K562 (cell line): ENCODE measurements around the gene WDFY2.

Experiments
- CTCF ChIP-seq, 3 experiments: IDR thresholded peaks in 2 of 3; conservative IDR thresholded peaks in 1 of 3; 2 replicates each; pipeline ENCODE4 v1.5.1; 2011 to 2012; ENCODE audit warnings: low read length in 3 of 3, mild to moderate bottlenecking in 3 of 3, control low read depth in 2 of 3, improper control_type of control experiment in 1 of 3, inconsistent platforms in 1 of 3, low read depth in 1 of 3, mixed read lengths in 1 of 3, moderate library complexity in 1 of 3; ENCODE audit not compliant: insufficient read depth in 2 of 3
- ELK1 ChIP-seq: sonication (generic); formaldehyde crosslinking; IDR thresholded peaks from 2 replicates; pipeline ENCODE4 v1.8.1; 2022; ENCODE audit warnings: missing genetic modification reagents
- JUNB ChIP-seq: fragments of 450-650 bp; formaldehyde crosslinking; conservative IDR thresholded peaks from 2 replicates; pipeline ENCODE4 v1.4.0; 2020; ENCODE audit warnings: mild to moderate bottlenecking
- KDM1A ChIP-seq, 2 experiments: fragments of 450-650 bp; IDR thresholded peaks; 2 replicates each; pipeline ENCODE4 v1.6.1; 2016; ENCODE audit warnings: mild to moderate bottlenecking in 2 of 2
- MAX ChIP-seq: sonication (generic); formaldehyde crosslinking; IDR thresholded peaks from 2 replicates; pipeline ENCODE4 v1.9.0; 2022; ENCODE audit warnings: mild to moderate bottlenecking, missing genetic modification reagents
- POLR2A ChIP-seq: fragments of 450-650 bp; conservative IDR thresholded peaks from 2 replicates; pipeline ENCODE4 v1.6.1; 2016
- POLR2AphosphoS5 ChIP-seq: IDR thresholded peaks from 2 replicates; pipeline ENCODE4 v1.6.1; 2011; ENCODE audit warnings: mild to moderate bottlenecking, low read depth, low read length, moderate library complexity; ENCODE audit not compliant: control insufficient read depth, insufficient read depth
- RAD21 ChIP-seq, 2 experiments: fragments of 250-450 bp in 1 of 2; fragments of 450-650 bp in 1 of 2; sonication (Bioruptor Pico) in 1 of 2; formaldehyde crosslinking in 1 of 2; IDR thresholded peaks in 1 of 2; conservative IDR thresholded peaks in 1 of 2; 2 replicates each; pipeline versions ENCODE4 v1.4.0 to v1.8.0; 2020 to 2022; ENCODE audit warnings: mild to moderate bottlenecking in 2 of 2, moderate library complexity in 1 of 2
- RB1 ChIP-seq: fragments of 450-650 bp; IDR thresholded peaks from 2 replicates; pipeline ENCODE4 v1.6.1; 2017; ENCODE audit warnings: low read depth, mild to moderate bottlenecking
- RREB1 ChIP-seq: fragments of 250-450 bp; sonication (Bioruptor Pico); IDR thresholded peaks from 2 replicates; pipeline ENCODE4 v1.4.0; 2020
- SIN3A ChIP-seq, 2 experiments: fragments of 150-350 bp in 1 of 2; IDR thresholded peaks; 2 replicates each; pipeline ENCODE4 v1.6.1; 2011 to 2016; ENCODE audit warnings: borderline replicate concordance in 2 of 2, low read depth in 2 of 2, low read length in 2 of 2, mild to moderate bottlenecking in 2 of 2, moderate library complexity in 2 of 2; ENCODE audit not compliant: control insufficient read depth in 1 of 2
- STAG1 ChIP-seq: sonication (generic); formaldehyde crosslinking; IDR thresholded peaks from 2 replicates; pipeline ENCODE4 v1.5.0; 2020; ENCODE audit warnings: missing genetic modification reagents, borderline replicate concordance
- ZFX ChIP-seq: sonication (generic); formaldehyde crosslinking; IDR thresholded peaks from 2 replicates; pipeline ENCODE4 v1.8.0; 2022; ENCODE audit warnings: mild to moderate bottlenecking, missing genetic modification reagents, moderate library complexity
- ZNF449 ChIP-seq: fragments of 250-450 bp; sonication (Bioruptor Pico); IDR thresholded peaks from 2 replicates; pipeline ENCODE4 v1.8.0; 2022; ENCODE audit warnings: moderate library complexity, mild to moderate bottlenecking, inconsistent platforms

- no peak for TF ChIP-seq POLR2AphosphoS5
- no peak for TF ChIP-seq RREB1 (CRISPR knock-in tag)
- no peak for TF ChIP-seq RAD21 (CRISPR knock-in tag; conservative IDR thresholded peaks at IDR 0.05 in 1 of 2, IDR thresholded peaks at IDR 0.05 in 1 of 2)
- no peak for TF ChIP-seq STAG1 (CRISPR knock-in tag)
- TF ChIP-seq CTCF (IDR thresholded peaks at IDR 0.05 in 2 of 3, conservative IDR thresholded peaks at IDR 0.05 in 1 of 3; ENCODE audit: insufficient read depth in 2 of 3, low read depth in 1 of 3, low read length in 3 of 3): no peak
- no peak for TF ChIP-seq ELK1
- no peak for TF ChIP-seq JUNB (CRISPR knock-in tag)
- no peak for TF ChIP-seq ZNF449 (CRISPR knock-in tag)
- no peak for TF ChIP-seq ZFX (CRISPR knock-in tag)
- no peak for TF ChIP-seq MAX (CRISPR knock-in tag)
- no peak for TF ChIP-seq SIN3A (IDR thresholded peaks at IDR 0.05; ENCODE audit: borderline replicate concordance in 2 of 2, control insufficient read depth in 1 of 2, low read depth in 2 of 2, low read length in 2 of 2)
- no peak for TF ChIP-seq KDM1A (IDR thresholded peaks at IDR 0.05)
- no peak for TF ChIP-seq RB1
- no peak for TF ChIP-seq POLR2A
Observed at GRCh38 chr13:51801631-51802099, 217.4 kb downstream of the WDFY2 start.
